ENCODE results near the gene APOA5.

GRCh38 chr11:116796548-116796947 is 4.9 kb upstream of the APOA5 start:
- TF ChIP-seq EZH2 (IDR thresholded peaks at IDR 0.05; ENCODE audit: borderline replicate concordance, low read depth, low read length) (no peak), MTA3 (IDR thresholded peaks at IDR 0.05; ENCODE audit: borderline replicate concordance) (no peak), HDAC2 (IDR thresholded peaks at IDR 0.05) (no peak), TARDBP (IDR thresholded peaks at IDR 0.05) (no peak), REST (IDR thresholded peaks at IDR 0.05; ENCODE audit: borderline replicate concordance) (no peak), REST (CRISPR knock-in tag; IDR thresholded peaks at IDR 0.05; ENCODE audit: low read depth) (no peak), TBP (optimal IDR thresholded peaks at IDR 0.05; ENCODE audit: low read depth, low read length) (no peak), ZC3H11A (IDR thresholded peaks at IDR 0.05; ENCODE audit: low read depth, low read length) (no peak), ZBTB7A (IDR thresholded peaks at IDR 0.05; ENCODE audit: borderline replicate concordance, control insufficient read depth, low read depth, low read length) (no peak), ZBTB5 (IDR thresholded peaks at IDR 0.05) (no peak), TBL1XR1 (IDR thresholded peaks at IDR 0.05; ENCODE audit: low read length in 2 of 2) (no peak), CTCF (IDR thresholded peaks at IDR 0.05 in 2 of 3, conservative IDR thresholded peaks at IDR 0.05 in 1 of 3; ENCODE audit: insufficient read depth in 2 of 3, low read depth in 1 of 3, low read length in 3 of 3) (no peak), EP300 (IDR thresholded peaks at IDR 0.05; ENCODE audit: low read length) (no peak), MAX (CRISPR knock-in tag; IDR thresholded peaks at IDR 0.05) (no peak)

Data from K562 (cell line).